Ureter (tissue), 1 donor: ENCODE measurements around the gene MYO1D. TPM values are rescaled to one million over a fixed set of nuclear protein-coding genes. Genes with fewer than 3 reads are reported as not detected.
"Not testable (repeated sequence)": the region's sequence is repeated elsewhere in the genome, so short reads cannot be mapped to it uniquely, and the experiment has no call there.

Experiments used
- DNase-seq: peaks from one replicate; pipeline ENCODE4 v3.0.0-alpha.2; 2020; ENCODE audit warnings: low spot score
- total RNA-seq: library from RNA; stranded (reverse); gene quantifications from one replicate; pipeline ENCODE4 v1.2.4, GENCODE V29; 2023
- donor health status: DM: yes; HTN: yes; CAD: no.

The MYO1D gene
- total RNA-seq, 1 donor from 2014 or later = 75.8 TPM

GRCh38 chr17:32855620-32856019 lies 21.3 kb downstream of the MYO1D start:
- no peak for DNase-seq

- DNase-seq = no peak
Measured at GRCh38 chr17:32854832-32855389, 22.0 kb downstream of the MYO1D start.

GRCh38 chr17:32854207-32854606 lies 22.7 kb downstream of the MYO1D start:
- DNase-seq = no peak

GRCh38 chr17:32852811-32853210 lies 24.1 kb downstream of the MYO1D start:
- DNase-seq = no peak

GRCh38 chr17:32849879-32850278 lies 27.0 kb downstream of the MYO1D start:
- DNase-seq = no peak

GRCh38 chr17:32847977-32848376 lies 28.9 kb downstream of the MYO1D start:
- DNase-seq = no peak

GRCh38 chr17:32846143-32846542 lies 30.8 kb downstream of the MYO1D start:
- DNase-seq = no peak

- no peak for DNase-seq
Measured at GRCh38 chr17:32840241-32840640, 36.7 kb downstream of the MYO1D start.

GRCh38 chr17:32836527-32836926 lies 40.4 kb downstream of the MYO1D start:
- DNase-seq = no peak

- no peak for DNase-seq
Measured at GRCh38 chr17:32835291-32835761, 41.6 kb downstream of the MYO1D start.

- no peak for DNase-seq
Measured at GRCh38 chr17:32834104-32834503, 42.8 kb downstream of the MYO1D start.

- DNase-seq = no peak
Measured at GRCh38 chr17:32833526-32833925, 43.4 kb downstream of the MYO1D start.

- DNase-seq = no peak
Measured at GRCh38 chr17:32833076-32833475, 43.8 kb downstream of the MYO1D start.

- DNase-seq = no peak
Measured at GRCh38 chr17:32831627-32832243, 45.2 kb downstream of the MYO1D start.

GRCh38 chr17:32831223-32831622 lies 45.7 kb downstream of the MYO1D start:
- no peak for DNase-seq

- DNase-seq = no peak
Measured at GRCh38 chr17:32828822-32829221, 48.1 kb downstream of the MYO1D start.

- DNase-seq = no peak
Measured at GRCh38 chr17:32827227-32827626, 49.7 kb downstream of the MYO1D start.

- no peak for DNase-seq
Measured at GRCh38 chr17:32826076-32826475, 50.8 kb downstream of the MYO1D start.

- DNase-seq = no peak
Measured at GRCh38 chr17:32824334-32824733, 52.6 kb downstream of the MYO1D start.

- DNase-seq = no peak
Measured at GRCh38 chr17:32822996-32823395, 53.9 kb downstream of the MYO1D start.

- DNase-seq = not testable (repeated sequence)
Measured at GRCh38 chr17:32821987-32822934, 54.7 kb downstream of the MYO1D start.

GRCh38 chr17:32820440-32820839 lies 56.5 kb downstream of the MYO1D start:
- no peak for DNase-seq

GRCh38 chr17:32819787-32820186 lies 57.1 kb downstream of the MYO1D start:
- DNase-seq = no peak
